Subcutaneous adipose tissue (tissue), 4 donors: Measurements from ENCODE around the gene ZFPM1. TPM values are rescaled to one million over a fixed set of nuclear protein-coding genes. Genes with fewer than 3 reads are reported as not detected.

Experiments used
- total RNA-seq, 4 donors: library from RNA; depleted of rRNA; stranded (reverse); fragments of >200 nt; gene quantifications; one replicate each; pipeline ENCODE4 v1.1.0, GENCODE V29; 2016
- TF ChIP-seq, protein P1 (sequence below): fragments of 450-650 bp; IDR thresholded peaks from one replicate; pipeline ENCODE4 v1.5.1; 2016; ENCODE audit warnings: low read depth, mild to moderate bottlenecking, control low read depth, antibody characterized with exemption, moderate library complexity

ZFPM1 gene
- total RNA-seq, 4 donors from 2014 or later = 0.17 to 0.57 (median 0.44) TPM; not detected in 1

DNA sequence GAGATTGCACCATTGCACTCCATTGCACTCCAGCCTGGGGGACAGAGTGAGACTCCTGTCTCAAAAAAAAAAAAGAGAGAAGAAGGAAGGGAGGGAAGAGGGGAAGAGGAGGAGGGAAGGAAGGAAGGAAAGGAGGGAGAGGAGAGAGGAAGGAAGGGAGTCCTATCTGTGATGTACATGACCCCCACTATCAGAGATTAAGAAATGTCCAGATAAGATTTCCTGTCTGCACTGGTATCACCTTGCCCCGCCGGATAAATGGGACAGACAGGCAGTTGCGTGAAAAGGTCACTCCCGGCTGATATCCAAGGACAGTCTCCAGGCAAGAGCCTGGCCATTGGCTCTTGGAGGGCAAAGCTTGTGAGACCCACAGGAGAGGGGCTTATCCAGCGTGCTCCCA lies 5.2 kb upstream of the ZFPM1 start:
- TF ChIP-seq, protein P1, sequence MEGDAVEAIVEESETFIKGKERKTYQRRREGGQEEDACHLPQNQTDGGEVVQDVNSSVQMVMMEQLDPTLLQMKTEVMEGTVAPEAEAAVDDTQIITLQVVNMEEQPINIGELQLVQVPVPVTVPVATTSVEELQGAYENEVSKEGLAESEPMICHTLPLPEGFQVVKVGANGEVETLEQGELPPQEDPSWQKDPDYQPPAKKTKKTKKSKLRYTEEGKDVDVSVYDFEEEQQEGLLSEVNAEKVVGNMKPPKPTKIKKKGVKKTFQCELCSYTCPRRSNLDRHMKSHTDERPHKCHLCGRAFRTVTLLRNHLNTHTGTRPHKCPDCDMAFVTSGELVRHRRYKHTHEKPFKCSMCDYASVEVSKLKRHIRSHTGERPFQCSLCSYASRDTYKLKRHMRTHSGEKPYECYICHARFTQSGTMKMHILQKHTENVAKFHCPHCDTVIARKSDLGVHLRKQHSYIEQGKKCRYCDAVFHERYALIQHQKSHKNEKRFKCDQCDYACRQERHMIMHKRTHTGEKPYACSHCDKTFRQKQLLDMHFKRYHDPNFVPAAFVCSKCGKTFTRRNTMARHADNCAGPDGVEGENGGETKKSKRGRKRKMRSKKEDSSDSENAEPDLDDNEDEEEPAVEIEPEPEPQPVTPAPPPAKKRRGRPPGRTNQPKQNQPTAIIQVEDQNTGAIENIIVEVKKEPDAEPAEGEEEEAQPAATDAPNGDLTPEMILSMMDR = no peak

DNA sequence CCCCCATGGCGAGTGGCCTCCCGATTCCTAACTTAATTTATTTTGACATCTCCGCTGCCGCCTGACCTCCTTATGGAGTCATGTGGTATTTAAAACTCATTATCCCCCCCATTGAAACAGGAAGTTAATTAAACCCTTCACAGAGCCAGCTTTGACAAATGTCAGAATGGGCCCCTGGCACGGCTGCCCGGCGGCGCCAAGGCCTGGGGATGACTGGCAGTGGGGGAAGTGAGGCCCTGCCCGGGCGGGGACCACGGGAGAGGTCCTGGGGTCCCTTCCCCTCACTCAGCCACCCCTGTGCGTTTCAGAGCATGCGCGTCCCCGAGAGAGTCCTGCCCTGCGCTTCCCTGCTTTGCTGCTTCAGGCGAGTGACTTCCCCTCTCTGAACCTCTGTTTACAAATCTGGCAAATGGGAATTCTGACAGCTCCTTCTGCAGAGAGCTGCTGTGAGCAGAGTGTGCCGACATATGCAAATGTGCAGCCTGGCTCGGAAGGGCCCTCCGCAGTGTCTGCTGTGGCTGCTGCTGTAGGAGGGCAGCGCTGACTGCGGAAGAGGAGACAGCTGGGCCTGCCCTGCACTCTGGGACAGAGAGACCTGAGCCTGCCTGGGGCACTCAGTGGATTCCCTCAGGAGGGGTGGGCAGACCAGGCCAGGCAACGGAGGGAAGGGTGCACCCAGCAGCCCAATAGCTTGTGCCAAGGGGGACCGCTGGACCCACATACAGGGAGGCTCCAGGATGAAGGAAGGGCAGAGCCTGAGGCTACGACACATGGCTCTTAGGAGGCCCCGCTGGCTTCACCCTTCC lies 4.4 kb upstream of the ZFPM1 start:
- TF ChIP-seq, protein P1 = no peak

DNA sequence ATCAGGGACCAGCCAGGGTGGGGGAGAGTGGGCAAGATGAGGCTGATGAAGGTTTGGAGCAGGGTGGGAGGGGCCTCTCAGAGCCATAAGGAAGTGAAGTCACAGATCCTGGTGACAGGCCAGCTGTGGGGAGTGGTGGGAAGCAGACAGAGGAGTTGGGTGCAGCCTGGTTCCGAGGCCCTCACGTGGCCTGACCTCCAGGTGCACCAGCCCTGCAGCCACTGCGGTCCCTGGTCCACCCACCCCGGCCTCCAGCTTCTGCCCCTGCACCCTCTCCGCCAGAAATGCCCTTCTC lies 3.9 kb upstream of the ZFPM1 start:
- TF ChIP-seq, protein P1 = no peak

DNA sequence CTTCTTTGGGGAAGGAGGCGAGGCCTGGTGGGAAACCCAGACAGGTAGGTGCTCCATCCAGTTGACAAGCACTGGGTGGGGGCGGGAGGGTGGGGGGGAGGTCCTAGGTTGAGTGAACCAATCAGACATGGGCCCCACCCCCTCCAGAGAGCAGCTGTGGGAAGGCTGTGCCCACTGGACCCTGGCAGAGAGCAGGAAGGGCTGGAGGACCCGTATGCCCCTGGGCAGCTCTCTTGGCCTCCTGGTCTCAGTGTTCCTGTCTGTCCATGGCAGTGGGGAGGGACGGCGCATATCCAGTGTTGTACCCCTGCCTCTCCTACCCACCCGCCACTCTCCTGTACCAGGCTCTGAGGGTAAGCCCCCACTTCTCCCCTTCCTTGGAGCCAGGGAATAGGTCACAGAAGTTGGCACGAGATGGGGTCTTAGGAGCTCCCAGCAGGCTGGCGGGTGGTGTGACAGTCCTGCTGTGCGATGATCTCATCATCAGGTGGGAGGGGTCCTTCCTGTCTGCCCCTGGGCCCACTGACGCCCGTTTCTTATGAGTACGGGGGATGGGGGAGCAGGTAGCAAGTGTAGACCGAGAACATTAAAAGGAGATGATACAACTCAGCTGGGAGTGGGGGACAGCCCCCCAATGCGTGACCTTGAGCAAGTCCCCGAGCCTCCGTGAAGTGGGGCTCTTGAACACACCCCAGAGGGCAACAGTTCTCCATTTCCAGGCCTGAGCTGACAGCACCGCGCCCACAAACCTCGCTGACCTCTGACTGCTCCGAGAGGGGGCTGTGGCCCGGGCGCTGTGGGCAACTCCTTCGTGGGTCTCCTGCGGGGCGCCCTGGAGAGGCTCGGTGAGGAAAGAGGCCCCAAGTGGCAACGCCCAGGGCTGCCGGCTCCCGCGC lies 1.2 kb upstream of the ZFPM1 start:
- TF ChIP-seq, protein P1 = no peak

DNA sequence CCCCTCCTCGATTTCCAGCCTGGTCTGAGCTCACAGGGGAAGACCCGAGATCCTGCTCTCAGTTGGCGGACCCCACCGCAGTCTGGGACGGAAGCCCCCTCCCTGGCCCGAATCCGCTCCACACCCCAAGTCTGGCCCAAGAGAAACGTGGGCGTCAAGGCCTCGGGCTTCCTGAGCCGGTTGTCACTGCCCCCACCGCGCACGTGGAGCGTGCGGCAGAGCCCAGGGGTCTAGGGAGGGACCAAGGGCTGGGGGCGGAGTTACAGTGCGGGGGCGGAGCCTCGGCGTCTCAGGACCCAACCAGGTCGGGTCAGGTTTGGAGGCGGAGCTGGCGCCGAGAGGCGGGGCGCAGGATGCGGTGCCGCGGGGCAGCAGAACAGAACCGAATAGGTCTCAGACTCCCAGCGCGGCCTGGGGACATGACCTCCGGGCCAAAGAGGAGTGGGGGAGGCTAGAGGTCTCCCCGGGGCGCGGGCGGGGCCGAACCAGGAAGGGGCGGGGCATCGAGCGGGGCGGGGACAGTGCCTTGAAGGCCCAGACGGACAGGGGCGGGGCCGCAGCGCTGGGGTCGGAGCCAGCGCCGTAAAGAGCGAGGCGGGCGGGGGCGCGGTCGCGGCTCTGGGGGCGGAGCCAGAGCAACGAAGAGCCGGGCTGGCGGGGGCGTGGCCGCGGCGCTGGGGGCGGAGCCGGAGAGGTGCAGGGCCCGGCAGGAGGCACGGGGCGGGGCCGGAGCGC lies 431 bp upstream of the ZFPM1 start:
- TF ChIP-seq, protein P1 = no peak

DNA sequence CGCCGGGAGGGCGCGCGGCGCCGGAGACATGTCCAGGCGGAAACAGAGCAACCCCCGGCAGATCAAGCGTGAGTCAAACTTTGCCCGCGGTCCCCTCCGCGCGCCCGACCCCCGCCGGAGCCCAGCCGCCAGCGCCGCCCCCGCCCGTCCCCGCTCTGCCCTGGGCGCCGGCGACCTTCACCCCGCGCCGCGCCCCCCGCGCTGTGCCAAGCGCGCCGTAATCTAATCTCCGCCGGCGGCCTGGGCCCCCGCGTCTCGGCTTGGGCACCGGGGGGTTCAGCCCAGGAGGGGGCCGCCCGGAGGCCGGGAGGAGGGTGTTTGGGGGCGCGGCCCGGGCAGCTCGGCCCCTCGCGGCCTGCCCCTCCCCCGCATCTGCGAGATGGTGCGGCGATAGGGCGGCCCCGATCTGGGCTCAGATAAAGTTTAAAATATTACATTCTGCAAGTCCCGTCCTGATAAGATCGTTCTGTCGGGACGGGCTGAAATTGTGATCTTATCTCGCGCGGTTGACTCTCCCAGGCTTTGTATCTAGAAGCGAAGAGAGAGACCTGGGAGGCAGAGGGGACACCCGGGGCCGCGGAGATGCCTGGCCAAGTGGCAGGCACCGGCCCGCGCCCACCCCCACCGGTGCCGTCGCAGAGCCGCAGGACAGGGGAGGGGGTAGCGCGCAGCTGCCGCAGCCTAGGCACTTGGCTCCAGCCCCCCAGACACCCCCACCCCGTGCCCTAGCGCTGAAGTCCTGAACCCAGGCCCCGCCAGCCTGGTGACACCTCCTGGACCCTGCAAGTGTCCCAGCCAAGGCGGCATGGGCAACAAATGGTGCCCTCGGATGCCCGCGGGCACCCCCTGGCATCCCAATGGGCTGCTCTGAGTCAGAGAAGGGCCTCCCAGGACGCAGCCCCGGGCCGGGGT lies 787 bp downstream of the ZFPM1 start:
- TF ChIP-seq, protein P1 = no peak
